ENCODE measurements around the gene MTHFD2L.
"Not testable (repeated sequence)": the region's sequence is repeated elsewhere in the genome, so short reads cannot be mapped to it uniquely, and the experiment has no call there.

MTHFD2L gene

DNA sequence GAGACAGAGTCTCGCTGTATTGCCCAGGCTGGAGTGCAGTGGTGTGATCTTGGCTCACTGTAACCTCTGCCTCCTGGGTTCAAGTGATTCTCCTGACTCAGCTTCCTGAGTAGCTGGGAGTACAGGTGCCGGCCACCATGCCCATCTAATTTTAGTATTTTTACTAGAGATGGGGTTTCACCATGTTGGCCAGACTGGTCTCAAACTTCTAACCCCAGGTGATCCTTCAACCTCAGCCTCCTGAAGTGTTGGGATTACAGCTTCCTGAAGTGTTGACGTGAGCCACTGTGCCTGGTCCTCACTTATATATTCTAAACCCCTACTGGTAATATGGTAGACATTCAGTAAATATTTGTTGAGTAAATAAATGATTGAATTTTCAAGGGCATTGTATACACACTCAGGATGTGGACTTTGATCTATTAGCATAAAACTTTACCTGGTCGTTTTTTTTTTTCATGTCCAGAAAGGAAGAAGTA, 33.0 kb downstream of the MTHFD2L start:
- no peak for DNase-seq

DNA sequence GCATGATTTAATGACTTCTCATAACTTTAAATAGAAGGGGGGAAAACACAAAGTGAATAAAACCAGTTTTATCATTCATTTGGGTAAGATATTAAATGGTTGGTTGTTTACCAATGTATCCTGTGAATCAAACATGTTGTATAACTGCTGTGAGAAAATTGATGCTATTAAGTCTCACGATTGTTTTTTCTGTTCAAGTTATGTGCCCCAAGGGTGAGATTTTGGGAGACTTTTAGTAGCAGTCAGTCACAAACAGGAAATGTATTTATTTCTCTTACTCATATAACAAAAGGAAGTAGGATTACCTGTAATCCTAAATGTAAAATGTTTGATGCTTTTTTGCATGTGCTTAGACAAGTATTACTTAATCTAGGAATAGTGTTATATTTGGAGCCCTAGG, 39.2 kb downstream of the MTHFD2L start:
- DNase-seq, result no peak

DNA sequence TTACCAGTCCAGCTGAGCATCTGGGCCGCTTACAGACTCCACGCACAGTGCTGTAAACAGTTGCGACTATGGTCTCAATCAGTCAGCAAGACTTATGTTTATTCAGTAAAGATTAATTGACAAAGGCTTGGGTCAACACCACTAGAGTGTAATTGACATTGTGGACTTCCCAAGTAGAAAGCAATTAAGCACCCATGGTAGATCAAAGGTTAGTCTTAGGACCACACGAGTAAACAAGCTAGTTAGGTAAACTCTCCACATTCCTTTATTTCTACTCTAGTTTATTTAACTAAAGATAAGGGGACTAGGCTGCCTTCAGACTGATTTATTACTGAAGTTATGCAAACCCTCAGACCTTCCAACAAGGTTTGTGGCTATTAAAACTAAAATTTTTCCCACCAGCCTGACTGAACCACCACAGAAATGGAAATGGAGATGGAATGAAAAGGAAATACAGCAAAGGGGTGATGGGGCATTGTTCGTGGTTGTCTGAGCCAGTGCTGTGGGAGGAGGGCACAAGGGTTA, 44.2 kb downstream of the MTHFD2L start:
- DNase-seq, result no peak

DNA sequence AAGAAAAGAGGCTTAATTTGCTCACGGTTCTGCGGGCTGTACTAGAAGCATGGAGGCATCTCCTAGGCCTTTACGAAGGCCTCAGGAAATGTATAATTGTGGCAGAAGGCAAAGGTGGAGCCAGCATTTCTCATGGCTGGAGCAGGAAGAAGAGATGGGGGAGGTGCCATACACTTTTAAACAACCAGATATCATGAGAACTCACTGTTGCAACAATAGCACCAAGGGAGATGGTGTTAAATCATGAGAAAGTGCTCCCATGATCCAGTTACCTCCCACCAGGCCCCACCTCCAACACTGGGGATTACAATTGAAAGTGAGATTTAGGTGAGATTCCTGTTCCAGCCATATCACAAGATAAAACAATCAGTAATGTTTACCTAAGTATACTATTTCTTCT, 45.5 kb downstream of the MTHFD2L start:
- DNase-seq, result no peak

DNA sequence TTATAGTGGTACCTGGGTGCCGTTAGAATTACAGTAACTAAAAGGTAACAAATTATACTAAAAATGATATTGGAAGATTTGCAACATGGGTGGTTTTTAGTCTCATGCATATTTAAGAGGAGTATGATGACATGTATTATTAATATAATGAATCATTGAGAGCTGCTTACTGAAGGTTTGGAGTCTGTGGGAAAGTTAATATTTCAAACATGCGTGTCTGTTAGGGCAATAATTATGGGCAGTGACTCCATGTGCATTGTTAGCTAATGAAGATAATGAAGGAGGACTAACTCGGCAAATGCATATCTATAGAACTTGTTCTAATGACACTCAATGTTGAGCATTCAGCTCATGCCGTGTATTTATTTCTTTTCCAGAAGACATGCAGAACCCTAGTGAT, 47.1 kb downstream of the MTHFD2L start:
- no peak for DNase-seq

DNA sequence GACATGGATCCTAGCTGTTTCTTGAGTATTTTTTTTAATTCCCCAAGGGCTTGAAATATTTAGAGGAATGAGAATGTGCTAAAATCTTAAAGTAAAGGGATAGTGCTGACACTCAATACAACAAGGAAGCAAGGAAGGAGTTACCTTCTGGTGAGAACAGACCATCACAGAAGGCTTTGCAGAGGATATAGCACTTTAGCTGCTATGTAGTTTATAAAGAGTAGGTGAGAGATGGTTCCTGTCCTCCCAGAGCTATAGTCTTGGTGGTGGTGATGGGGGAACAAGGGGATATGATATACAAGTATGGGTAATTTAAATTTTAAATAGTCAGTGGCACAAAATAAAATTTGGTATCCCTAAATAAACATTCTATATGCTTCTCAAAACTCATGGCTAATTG, 47.6 kb downstream of the MTHFD2L start:
- no peak for DNase-seq

DNA sequence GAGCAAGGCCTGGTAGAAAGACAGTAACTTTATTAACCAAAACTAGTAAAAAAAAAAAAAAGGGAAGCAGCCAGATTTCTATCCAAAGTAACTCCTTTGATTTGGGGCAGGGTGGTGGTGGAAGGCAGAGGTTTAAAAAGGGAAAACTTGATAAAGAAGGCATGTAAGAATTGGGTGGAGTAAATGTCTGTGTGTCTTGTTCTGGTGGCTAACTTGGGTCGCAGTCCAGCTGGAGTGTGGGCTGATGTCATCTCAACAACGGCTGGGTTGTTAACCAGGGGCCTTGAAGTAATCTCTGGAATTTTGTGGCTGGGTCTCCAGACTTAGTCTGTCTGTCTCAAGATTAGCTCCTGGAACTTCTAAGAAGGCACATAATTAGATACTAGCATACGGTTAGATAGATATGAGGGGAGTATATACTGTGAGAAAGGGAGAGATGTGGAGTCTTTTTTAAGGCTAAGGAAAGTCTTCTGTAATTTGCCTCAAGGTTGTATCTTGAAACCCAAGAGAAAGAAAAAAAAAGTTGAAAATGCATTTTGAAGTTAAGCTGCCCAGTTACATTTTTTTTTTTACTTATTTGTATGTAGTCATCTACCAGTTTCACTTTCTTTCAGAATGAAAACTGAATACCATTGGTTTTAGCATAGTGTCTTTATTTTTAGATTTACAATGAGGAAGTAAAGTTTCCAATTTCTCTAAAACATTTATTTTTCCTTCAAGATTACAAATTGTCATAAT, 48.3 kb downstream of the MTHFD2L start:
- DNase-seq, result no peak

DNA sequence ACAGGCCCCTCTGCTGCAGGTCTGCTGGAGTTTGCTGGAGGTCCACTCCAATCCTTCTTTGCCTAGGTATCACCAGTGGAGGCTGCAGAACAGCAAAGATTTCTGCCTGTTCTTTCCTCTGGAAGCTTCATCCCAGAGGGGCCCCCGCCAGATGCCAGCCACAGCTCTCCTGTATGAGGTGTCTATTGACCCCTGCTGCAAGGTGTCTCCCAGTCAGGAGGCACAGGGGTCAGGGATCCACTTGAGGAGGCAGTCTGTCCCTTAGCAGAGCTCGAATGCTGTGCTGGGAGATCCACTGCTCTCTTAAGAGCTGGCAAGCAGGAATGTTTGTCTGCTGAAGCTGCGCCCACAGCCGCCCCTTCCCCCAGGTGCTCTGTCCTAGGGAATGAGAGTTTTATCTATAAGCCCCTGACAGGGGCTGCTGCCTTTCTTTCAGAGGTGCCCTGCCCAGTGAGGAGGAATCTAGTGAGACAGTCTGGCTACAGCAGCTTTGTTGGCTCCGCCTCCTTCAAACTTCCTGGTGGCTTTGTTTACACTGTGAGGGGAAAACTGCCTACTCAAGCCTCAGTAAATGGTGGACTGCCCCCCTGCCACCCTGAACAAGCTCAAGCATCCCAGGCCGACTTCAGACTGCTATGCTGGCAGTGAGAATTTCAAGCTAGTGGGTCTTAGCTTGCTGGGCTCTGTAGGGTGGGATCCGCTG, 56.7 kb downstream of the MTHFD2L start:
- not testable (repeated sequence) for DNase-seq

DNA sequence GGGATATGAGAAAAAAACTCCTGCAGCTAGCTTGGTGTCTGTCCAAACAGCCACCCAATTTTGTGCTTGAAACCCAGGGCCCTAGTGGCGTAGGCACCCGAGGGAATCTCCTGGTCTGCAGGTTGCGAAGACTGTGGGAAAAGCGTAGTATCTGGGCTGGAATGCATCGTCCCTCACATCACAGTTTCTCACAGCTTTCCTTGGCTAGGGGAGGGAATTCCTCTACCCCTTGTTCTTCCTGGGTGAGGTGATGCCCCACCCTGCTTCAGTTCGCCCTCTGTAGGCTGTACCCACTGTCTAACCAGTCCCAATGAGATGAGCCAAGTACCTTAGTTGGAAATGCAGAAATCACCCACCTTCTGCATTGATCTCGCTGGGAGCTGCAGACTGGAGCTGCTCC, 57.3 kb downstream of the MTHFD2L start:
- not testable (repeated sequence) for DNase-seq

DNA sequence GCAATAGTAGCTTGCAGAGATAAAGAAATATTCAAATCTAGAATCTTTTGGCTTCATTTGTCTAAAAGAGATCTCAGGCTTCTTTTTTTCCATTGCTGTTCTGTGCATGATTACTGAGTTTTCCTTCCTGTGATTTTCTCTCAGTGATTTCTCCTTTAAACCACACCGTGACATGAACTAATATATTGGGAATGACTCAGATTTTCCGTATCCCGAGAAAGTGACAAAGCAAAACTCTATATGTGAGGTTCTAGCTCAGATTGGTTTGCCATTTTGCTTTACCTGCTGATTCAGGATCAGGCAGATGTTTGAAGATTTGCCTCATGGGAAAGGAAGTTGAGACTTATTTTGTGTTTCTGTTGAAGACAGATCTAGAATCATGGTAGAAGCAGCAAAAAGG, 59.4 kb downstream of the MTHFD2L start:
- DNase-seq, result no peak

DNA sequence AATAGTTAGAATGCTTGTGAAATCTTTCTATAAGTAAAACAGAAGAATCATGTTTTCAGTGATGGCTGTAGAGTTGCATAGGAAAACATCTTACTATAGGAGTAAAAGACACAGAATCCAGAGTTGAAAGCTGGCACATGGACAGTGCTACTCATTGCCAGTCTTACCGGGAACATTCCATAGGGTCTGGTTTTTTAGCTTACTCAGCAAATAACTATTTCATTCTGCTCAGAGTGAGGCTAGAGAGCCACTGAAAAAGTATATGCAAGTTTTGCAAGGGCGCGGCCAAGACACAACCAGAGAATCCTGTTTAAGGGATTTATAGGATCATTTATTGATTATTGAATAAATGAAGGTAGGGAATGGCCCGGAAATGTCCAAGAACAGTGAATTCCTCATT, 60.3 kb downstream of the MTHFD2L start:
- DNase-seq, result no peak

DNA sequence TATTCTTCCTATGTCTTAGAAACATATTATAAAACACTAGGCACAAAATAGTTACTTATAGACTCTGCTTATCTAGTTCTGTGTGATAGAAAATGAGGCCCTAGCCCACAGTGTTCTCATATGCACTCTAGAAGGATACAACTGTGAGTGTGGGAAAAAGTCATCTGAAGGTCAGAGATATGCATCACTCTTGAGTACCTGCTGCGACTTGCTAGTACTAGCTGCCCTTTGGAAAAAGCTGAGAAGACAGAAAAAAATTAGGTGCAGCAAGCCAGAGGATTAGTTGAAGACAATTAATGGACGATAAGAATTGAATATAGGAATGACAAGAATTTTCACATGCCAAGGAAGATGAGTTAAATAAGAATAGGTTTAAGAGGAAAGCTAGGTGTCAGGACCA, 61.3 kb downstream of the MTHFD2L start:
- no peak for DNase-seq

DNA sequence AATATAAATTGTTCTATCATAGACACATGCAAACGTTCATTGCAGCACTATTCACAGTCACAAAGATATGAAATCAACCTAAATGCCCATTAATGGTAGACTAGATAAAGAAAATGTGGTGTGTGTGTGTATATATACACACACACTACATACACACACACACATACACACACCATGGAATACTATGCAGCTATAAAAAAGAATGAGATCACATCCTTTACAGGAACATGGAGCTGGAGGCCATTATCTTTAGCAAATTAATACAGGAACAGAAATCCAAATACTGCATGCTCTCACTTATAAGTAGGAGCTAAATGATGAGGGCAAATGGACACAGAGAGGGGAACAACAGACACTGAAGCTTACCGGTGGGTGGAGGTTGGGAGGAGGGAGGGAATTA, 65.2 kb downstream of the MTHFD2L start:
- no peak for DNase-seq

DNA sequence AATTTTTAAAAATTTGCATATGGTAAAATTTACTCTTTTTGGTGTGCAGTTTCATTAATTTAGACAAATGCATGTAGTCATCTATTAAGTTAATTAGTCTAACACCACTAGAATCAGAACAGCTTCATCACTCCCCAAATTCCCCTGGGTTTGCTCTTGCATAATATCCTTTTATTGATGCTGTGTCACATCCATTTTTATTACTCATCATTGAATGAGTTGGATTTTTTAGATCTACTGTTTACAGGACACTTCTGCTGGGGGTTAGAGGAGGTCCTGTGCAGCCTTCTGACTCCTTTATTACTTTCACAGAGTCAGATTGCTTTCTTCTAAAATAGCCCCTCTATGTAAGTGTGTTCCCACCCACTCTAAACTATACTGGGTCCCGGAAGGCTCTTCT, 65.9 kb downstream of the MTHFD2L start:
- no peak for DNase-seq

DNA sequence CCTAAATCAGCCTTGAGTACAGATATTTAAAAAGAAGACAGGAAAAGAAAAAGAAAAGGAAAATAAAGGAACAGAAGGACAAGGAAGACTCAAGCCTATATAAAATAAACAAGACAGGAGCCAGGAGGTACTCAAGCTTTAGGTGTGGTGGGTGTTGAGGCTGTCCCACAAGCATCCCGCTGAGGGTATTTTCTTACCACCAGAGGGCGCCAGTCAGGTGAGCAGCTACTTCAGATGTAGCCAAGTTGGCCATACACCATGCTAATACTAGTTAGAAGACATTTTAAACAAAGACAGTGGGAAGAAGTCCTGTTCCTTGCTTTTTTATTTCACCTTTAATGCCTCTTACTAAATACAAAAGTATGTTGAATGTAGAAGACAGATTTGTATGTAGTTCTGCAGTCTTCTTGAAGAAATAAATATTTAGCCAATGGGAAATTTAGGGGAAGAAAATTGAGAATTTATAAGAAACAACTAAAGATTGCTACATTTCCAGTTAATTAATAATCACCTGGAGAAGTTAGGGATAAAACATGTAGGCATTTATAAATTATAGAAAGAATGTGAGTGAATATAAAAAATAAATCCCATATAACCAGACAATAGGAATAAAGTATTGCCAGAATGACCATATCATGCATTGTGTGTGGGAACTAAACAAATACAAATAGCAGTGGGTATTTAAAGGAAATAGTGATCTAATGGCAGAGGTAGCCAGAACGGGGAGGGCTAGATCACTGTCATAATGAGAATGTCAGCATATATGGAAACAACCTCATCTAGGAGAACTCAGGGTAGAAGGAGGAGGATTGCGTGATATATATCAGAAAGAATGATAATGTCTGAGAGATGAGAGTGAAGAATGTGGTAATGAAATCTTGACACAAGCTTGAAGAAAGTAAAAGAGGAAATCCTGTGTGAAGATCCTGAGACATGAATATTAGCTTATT, 71.0 kb downstream of the MTHFD2L start:
- DNase-seq, result peak; percentile 33

DNA sequence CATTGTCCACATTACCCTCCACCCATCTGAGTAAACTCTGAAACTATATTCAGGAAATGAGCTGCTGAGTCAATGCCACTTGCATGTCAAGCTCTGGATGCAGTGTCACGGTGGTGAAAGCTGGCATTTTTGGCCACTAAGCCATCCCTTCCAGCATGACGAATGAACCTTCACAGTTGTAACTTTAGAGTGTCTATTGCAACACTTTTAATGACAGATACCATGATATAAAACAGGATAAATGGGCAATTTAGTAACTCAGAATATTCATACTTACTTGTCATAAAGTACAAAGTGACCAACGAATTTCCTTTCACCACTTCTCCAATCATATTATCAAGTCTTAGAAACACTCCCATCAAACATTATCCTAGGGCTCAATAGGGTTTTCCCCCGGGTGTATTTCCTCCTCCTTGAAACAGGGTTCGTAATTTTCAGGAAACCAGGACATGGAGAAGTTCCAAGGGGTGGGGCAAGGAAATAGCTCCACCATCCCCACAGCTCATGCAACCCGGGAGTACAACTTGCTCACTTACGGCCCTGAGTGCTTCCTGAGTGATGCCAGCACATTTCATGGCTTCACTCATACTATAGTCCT, 73.1 kb downstream of the MTHFD2L start:
- no peak for DNase-seq

DNA sequence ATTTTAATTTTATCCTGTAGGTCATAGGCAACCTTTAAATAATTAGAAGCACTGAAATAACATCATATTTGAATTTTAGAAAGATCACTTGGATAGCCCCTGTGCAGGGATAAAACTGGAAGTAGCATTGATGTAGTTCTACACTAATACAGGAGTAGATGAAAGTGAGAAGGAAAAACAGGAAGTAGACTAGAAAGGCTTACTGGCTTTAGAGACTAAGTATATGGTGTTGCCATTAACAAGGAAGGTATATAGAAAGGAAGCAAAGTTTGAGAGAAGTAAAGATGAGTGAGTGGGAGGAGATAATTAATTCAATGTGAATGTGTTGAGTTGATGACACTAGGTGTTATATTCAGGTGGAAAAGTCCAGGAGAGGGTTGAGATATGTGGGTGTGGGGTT, 77.2 kb downstream of the MTHFD2L start:
- no peak for DNase-seq

DNA sequence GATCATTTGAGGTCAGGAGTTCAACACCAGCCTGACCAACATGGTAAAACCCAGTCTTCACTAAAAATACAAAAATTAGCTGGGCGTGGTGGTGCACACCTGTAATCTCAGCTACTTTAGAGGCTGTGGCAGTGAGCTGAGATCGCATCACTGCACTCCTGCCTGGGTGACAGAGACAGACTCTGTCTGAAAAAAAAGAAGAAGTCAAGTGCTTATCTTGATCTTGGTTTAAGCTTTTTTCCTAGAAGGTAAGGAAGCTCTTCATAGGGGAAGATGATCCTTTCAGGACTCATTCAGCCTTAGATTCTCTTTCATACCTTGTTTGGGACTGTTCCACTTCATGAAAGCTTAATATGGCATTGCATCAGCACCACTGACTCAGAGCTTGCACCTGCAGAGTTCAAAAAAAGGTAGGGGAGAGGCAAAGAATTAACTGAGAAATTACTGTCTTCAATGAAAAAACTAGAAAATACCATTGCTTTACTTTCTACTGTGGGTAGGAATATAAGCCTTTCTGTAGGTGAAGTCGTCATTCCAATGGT, 79.6 kb downstream of the MTHFD2L start:
- no peak for DNase-seq

DNA sequence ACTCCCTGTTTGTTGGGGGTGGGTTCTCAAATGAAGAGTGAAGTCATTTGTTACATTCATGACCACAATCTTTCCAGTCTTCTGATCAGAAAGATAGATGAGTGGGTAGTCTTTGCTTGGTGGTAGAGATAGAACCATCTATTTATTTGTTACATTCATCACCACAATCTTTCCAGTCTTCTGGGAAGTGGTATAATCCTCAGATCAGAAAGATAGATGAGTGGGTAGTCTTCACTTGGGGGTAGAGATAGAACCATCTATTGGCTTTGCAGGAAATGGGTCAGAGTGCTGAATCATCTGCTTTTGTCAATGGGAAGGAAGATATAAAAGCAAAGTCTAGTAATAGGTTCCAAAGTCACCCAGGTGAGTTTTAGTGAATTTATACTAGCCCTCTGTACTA, 86.1 kb downstream of the MTHFD2L start:
- no peak for DNase-seq

DNA sequence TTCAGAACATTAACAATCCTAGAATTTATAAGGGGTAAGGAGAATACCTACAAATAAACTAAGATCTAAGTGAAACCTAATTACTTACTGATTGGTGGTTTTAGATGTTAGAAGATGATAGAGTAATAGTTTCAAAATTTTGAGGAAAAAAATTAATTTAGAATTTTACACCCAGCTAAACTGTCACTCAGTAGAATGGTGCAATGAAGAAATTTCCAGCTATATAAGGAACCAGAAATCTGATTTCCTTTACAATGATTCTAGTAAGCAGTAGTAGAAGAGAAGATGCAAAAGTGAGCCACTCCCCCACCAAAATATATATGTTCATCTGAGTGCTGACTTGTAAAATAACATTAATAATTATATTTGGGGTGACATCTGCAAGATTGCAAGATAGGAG, 95.0 kb downstream of the MTHFD2L start:
- no peak for DNase-seq

DNA sequence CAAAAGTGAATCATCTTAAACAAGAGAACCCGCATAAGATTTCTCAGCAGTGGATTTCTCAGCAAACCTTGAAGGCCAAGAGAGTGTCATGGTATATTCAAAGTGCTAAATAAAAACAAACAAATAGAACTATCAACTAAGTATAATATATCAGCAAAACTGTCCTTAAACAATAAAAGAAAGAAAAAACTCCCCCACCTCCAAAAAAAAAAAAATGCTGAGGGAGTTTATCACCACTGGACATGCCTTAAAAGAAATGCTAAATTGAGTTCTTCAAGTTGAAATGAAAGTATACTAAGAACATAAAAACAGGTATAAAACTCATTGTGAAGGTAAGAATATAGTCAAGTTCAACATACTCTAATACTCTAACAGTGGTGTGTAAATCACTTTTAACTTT, 96.5 kb downstream of the MTHFD2L start:
- no peak for DNase-seq

DNA sequence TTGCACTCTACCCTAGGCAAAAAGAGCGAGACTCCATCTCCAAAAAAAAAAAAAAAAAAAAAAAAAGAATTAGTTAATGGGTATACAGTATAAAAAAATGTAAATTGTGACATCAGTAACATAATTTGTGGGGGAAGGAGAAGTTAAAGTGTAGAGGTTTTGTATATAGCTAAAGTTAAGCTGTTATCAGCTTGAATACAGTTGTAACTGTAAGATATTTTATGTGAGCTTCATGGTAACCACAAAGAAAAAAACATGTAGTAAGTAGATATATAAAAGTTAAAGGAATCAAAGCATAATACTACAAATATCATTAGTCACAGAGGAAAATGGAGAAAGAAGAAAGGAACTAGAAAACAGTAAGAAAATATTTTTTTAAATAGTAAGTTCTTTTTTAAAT, 97.2 kb downstream of the MTHFD2L start:
- no peak for DNase-seq

DNA sequence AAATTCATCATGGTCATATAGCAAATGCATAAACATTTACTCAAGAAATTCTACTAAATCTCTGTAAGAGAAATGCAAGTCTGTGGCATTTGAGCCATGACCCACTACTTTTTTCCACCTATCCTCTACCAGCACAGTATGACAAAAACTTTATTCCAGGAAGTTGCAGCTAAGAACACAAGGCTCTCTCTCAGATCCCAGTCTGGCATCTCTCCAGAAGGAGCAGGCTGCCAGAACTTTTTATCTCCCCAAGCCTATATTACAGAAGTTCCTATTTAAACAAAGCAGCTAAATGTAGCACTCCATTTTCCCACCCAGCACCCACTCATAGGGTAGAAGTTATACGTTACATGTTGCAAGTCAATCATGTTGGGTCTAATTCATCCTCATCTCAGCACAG, 101.0 kb downstream of the MTHFD2L start:
- DNase-seq, result no peak
